SK-N-MC (cell line): ENCODE data around the gene NR1H4.

Experiments used
- EZH2 ChIP-seq: fragments of 200-600 bp; sonication (generic); IDR thresholded peaks from one replicate; pipeline ENCODE4 v1.6.1; 2017; ENCODE audit warnings: antibody characterized with exemption
- FOXP2 ChIP-seq: optimal IDR thresholded peaks from 2 replicates; pipeline ENCODE3; 2011; ENCODE audit warnings: mild to moderate bottlenecking, moderate library complexity; ENCODE audit not compliant: insufficient read depth; ENCODE audit errors: extremely low read length, control extremely low read depth
- POLR2AphosphoS5 ChIP-seq: IDR thresholded peaks from 2 replicates; pipeline ENCODE4 v1.6.1; 2012; ENCODE audit warnings: mild to moderate bottlenecking, low read depth, low read length, borderline replicate concordance

GRCh38 chr12:100474617-100475016 is 951 bp downstream of the NR1H4 start:
- TF ChIP-seq EZH2 (no peak), POLR2AphosphoS5 (no peak), FOXP2 (no peak)
